ENCODE measurements around the gene HOXB2. TPM values are rescaled to one million over a fixed set of nuclear protein-coding genes. Genes with fewer than 3 reads are reported as not detected.

The HOXB2 gene
- polyA plus RNA-seq, 1 donor from 2014 or later: not detected

GRCh38 chr17:48532261-48532660, 12.6 kb downstream of the HOXB2 start:
- H3K27me3 ChIP-seq (ENCODE audit: insufficient read depth, low read depth, low read length): peaks cover 88% of the 10 kb centered on the region
- no peak overlapping the region for H3K27ac ChIP-seq (ENCODE audit: low read length)
- no peaks in the 10 kb centered on the region for H3F3A ChIP-seq (ENCODE audit: insufficient read depth, low read length, poor library complexity, severe bottlenecking)
- H3K9me2 ChIP-seq (ENCODE audit: insufficient read depth, low read length): no peaks in the 10 kb centered on the region
- H3K9me3 ChIP-seq (ENCODE audit: low read length): no peaks in the 10 kb centered on the region
- no peaks in the 10 kb centered on the region for H4K20me1 ChIP-seq (ENCODE audit: insufficient read depth)
- H3K4me2 ChIP-seq (ENCODE audit: low read length): no peak overlapping the region
- no peaks in the 10 kb centered on the region for H3K36me3 ChIP-seq (ENCODE audit: insufficient read depth, low read length)
- no peak overlapping the region for H2AFZ ChIP-seq (ENCODE audit: low read depth, low read length)
- H3K4me3 ChIP-seq (ENCODE audit: low read length): no peak overlapping the region
- H3K79me2 ChIP-seq (replicated peaks; ENCODE audit: insufficient read depth, low read length): no peaks in the 10 kb centered on the region
- H3K9ac ChIP-seq (ENCODE audit: low read length): no peak overlapping the region
- TF ChIP-seq SMC3 (conservative IDR thresholded peaks at IDR 0.05; ENCODE audit: poor library complexity): no peak
- TF ChIP-seq EZH2 (IDR thresholded peaks at IDR 0.05; ENCODE audit: borderline replicate concordance, insufficient read depth, low read length, poor library complexity, severe bottlenecking): no peak
- TF ChIP-seq TAF1 (IDR thresholded peaks at IDR 0.05; ENCODE audit: low read depth): no peak
- no peak for TF ChIP-seq MXI1 (conservative IDR thresholded peaks at IDR 0.05; ENCODE audit: poor library complexity, severe bottlenecking)
- TF ChIP-seq REST (IDR thresholded peaks at IDR 0.05; ENCODE audit: borderline replicate concordance): no peak
- TF ChIP-seq POLR2AphosphoS5 (IDR thresholded peaks at IDR 0.05): no peak

GRCh38 chr17:48530887-48531272, 14.0 kb downstream of the HOXB2 start, which contains the start of gene HOXB1:
Gene HOXB1, minus strand, starts transcription at chr17:48531011. Its CDS starts 107 bp downstream, at chr17:48530904.
- no peak within 1 kb of the TSS for H2AFZ ChIP-seq (ENCODE audit: low read depth, low read length)
- no peak within 1 kb of the TSS for H3K4me3 ChIP-seq (ENCODE audit: low read length)
- H3K9me2 ChIP-seq (ENCODE audit: insufficient read depth, low read length): no peaks in the 10 kb centered on the region
- no peaks in the 10 kb centered on the region for H3K79me2 ChIP-seq (replicated peaks; ENCODE audit: insufficient read depth, low read length)
- H3F3A ChIP-seq (ENCODE audit: insufficient read depth, low read length, poor library complexity, severe bottlenecking): no peaks in the 10 kb centered on the region
- no peaks in the 10 kb centered on the region for H4K20me1 ChIP-seq (ENCODE audit: insufficient read depth)
- H3K27ac ChIP-seq (ENCODE audit: low read length): no peak within 1 kb of the TSS
- peaks cover 89% of the 10 kb centered on the region for H3K27me3 ChIP-seq (ENCODE audit: insufficient read depth, low read depth, low read length)
- no peaks in the 10 kb centered on the region for H3K9me3 ChIP-seq (ENCODE audit: low read length)
- H3K9ac ChIP-seq (ENCODE audit: low read length): no peak within 1 kb of the TSS
- TF ChIP-seq RAD21 (conservative IDR thresholded peaks at IDR 0.05) (no peak), EZH2 (IDR thresholded peaks at IDR 0.05; ENCODE audit: borderline replicate concordance, insufficient read depth, low read length, poor library complexity, severe bottlenecking) (no peak), EP300 (conservative IDR thresholded peaks at IDR 0.05; ENCODE audit: poor library complexity, severe bottlenecking) (no peak), MXI1 (conservative IDR thresholded peaks at IDR 0.05; ENCODE audit: poor library complexity, severe bottlenecking) (no peak), TAF1 (IDR thresholded peaks at IDR 0.05; ENCODE audit: low read depth) (no peak), CTCF (IDR thresholded peaks at IDR 0.05; ENCODE audit: poor library complexity, severe bottlenecking) (no peak), REST (IDR thresholded peaks at IDR 0.05; ENCODE audit: borderline replicate concordance) (no peak), SMC3 (conservative IDR thresholded peaks at IDR 0.05; ENCODE audit: poor library complexity) (no peak), POLR2AphosphoS5 (IDR thresholded peaks at IDR 0.05) (no peak)
- no peak within 1 kb of the TSS for H3K4me2 ChIP-seq (ENCODE audit: low read length)
- no peaks in the 10 kb centered on the region for H3K36me3 ChIP-seq (ENCODE audit: insufficient read depth, low read length)
